Muscle of arm (tissue), 12 donors: ENCODE results near the gene TTC7B. TPM values are rescaled to one million over a fixed set of nuclear protein-coding genes. Genes with fewer than 3 reads are reported as not detected.

Experiments
- DNase-seq: peaks from one replicate; pipeline ENCODE4 v3.0.0-alpha.2; 2013
- polyA plus RNA-seq, 12 donors: library from polyadenylated mRNA; unstranded; fragments of 120-200 nt; gene quantifications; one replicate each; pipeline ENCODE4 v1.2.1, GENCODE V29; 2013; ENCODE audit not compliant: insufficient read length in 12 of 12

The TTC7B gene
- polyA plus RNA-seq, 12 donors: 34.0 to 48.5 (median 41.5) TPM; not detected in 1

DNA sequence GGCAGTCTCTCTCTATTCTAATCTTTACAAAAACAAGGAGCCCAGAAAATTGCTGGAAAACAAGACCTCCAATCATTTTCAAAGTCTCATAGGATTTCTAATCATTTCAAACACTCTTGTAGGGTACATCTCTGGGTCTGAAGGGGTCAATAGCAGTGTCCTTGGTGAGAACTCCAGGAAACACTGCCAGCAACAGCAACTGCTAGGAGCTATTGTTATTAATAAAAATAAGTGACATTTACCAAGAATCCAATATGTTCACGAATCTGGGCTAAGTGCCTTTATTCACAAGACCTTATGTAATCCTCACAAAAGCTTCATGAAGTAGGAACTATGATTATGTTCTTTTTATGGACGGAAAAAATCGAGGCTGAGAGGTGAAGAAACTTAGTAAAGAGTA is 72.8 kb downstream of the TTC7B start:
- peak; percentile 43 for DNase-seq

DNA sequence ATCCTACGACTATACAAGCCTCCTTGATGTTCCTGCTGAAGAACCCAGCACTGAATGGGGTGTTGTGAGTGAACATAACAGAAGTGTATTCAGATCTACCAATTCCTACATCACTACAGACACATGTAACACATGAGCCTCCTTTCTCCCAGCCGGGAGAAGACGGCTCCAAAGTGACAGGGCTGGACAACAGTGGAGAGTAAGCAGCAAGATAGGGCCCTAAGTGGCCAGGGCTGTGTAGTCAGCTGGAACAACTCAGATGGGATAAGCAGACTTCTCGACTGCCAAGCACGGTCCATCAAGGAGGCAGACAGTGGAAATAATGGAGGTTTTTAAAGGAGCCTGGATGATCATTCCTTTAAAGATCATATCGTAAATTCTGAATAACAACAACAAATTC is 73.5 kb downstream of the TTC7B start:
- no peak for DNase-seq

DNA sequence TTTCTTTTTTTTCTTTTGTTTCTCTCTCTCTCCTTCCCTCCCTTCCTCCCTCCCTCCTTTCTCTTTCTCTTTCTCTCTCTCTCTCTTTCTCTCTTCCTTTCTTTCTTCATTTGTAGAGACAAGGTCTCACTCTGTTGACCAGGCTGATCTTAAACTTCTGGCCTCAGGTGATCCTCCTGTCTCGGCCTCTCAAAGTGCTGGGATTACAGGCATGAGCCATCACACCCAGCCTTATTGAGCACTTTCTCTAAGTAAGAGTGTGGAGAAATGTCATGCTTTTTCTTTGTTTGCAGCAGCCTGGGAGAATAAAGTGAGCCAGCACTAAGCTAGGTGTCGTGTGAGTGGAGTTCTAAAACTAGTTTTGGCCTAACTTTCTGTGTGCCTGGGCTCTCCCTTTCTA is 74.0 kb downstream of the TTC7B start:
- DNase-seq: no peak

DNA sequence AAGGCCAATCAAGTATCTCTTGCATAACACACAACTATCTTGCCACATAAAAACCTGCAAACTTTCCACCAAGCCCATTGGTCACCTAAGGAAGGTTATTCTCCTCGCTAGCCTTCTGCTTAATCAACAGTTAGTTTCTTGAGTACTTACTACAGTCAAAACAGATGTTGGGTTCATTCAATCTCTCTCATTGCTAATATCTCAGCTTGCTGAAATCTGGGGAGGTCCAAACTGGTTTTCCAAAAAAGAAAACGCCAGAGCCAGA is 74.6 kb downstream of the TTC7B start:
- DNase-seq: no peak

DNA sequence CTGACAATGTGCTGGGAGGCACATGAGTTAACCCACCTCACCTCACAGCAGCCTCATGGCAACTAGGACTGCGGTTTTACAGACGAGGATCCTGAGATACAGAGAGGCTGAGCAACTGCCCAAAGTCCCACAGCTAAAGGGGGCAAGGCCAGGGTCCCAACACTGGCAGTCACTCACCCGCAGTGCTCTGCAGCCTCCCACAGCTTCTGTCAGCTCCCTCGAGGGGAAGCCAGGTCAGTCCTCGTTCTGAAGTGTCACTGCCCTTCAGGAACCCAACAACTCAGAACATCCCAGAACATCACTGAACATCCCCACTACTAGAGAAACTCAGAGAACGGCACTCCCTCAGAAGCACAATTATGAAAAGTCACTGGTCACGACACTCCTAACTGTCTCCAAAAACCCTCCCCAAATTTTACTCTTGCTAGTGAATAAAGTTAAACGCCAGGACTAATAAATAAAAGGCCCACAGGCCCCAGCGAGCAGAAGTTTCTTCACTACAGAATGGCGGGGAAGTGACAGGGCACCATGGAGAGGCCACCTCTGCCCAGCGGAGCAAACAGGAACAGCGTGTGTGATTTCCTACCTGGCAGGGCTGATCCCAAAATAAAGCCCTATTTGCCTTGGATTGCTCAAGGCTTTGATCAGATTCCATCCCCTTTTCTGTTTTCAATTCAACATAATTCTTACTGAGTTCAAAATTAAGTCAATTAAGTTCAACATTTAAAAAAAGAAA is 75.1 kb downstream of the TTC7B start:
- no peak for DNase-seq

DNA sequence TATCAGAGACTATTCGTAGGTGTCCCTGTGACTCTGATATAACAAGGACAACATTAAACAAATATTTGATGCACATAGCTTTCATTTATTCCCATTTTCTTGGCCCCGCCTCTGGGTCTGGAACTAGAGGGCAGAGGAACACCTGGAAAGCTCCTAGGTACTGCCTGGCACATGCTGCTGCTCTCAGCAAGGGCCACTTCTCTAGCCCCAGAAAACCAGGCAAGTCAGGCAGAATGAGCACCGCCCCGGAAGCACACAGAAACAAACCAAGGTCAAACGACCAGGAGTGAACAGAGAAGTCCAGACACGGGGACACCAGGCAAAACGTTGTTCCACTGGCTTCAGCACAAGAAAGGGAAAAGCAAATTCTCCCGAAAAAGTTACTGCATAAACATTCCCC is 76.1 kb downstream of the TTC7B start:
- no peak for DNase-seq

DNA sequence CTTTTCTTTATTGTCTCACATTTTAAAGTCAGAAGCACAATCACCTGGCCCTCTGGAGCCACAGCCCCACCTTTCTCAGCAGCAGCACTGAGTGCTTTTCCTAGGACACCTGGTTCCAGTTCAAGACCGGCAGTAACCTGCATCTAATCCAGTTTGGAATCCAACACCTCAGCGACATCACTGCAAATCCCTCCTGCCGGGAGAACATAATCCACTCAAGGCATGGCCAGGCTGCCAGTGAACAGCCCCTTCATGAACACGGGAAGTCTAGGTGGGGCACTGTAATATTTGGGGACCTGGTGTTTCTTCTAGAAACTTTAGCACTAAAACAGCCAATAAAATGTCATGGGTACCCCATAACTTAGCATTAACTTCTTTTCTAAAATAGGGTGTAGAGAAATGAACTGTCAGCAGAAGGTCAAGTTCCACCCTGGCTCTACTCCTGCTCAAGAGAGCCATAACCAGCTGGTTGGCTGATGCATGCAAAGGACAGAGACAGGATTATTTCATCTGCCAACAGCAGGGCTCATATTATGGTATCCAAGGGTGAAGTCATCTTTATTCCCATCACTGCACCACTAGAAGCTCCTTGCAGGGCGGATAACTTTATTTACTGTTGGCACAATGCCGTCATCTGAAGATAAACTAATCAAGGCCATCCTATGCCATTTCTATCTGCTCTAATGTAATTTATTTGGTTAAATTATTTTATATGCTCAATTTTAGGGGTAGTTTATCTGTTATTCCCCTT is 76.7 kb downstream of the TTC7B start:
- DNase-seq: no peak

DNA sequence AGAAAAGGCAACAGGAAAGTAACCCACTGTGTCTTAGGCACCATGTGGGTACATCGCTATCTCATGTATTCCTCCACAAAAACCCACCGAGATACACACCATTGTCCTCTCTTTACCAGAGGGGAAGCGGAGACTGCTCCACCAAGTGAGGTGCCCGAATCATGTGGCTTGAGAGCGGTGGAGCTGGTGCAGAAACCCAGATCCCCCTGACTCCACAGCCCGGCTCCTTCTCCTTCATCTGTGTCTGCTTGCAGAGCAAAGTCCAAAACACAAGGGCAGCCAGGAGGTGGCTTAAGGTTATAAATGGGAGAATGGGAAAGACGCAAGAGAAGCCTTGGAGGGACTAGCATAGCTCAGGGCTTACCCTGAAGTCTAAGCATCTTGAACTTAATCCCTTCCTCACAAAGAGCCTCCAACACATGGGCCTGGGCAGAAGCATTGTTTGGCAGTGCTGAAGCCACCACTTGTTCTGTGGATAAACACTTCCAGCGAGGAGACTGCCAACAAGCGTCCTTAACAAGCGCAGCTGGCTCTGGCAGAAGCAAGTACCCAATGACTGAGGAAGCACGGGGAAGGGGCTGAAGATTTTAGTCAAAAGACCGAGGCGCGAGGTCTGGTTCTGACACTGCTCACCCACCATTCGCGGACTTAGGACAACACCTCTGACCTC is 83.0 kb downstream of the TTC7B start:
- DNase-seq: no peak

DNA sequence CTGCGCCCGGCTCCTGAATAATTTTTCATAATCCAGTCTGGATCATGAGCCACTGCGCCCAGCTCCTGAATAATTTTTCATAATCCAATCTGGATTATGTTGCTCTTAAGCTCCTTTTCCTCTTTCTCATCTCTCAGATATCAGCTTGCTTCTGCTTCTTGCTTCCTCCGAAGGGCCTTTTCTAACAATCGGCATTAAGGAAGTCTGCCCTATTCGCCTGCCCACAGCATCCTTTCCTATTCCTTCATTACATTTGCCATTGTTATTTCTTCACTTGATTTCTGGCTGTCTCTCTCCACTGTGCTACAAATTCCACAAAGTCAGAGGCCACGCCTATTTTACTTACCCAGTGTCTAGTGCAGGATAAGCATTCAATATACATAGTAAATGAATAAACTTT is 83.5 kb downstream of the TTC7B start:
- DNase-seq: no peak

DNA sequence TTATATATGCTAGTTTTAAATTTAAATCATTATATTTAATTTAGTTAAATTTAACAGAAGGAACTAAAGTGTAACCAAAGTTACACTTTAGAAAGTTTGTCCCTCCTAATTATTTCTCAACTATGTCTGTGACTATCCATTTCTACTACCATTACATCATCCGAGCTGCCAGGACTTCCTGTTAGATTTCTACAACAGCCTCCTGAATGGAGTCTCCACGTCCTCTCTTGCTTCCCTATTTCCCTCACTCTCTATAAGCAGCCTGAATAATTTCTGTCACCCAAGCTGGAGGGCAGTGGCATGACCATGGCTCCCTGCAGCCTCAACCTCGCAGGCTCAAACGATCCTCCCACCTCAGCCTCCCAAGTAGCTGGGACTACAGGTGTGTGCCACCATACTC is 84.1 kb downstream of the TTC7B start:
- DNase-seq: no peak

DNA sequence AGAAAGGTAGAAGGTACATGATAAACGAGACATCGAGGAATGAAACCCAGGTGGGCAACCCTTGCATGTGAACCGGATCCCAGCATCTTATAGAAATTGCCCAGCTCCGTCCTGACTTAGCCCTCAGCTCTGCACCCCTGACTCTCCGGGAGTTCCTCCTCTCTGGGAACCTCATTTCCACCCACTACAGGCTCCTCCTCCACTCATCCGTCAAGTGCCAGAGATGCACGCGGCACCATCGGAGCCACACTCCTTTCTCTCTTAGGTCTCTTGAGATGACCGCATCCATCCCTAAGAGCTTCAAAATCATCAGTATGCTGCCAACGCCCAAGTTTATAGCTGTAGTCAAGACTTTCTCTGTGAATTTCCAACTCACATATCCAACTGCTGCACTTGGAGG is 84.7 kb downstream of the TTC7B start:
- DNase-seq: no peak

DNA sequence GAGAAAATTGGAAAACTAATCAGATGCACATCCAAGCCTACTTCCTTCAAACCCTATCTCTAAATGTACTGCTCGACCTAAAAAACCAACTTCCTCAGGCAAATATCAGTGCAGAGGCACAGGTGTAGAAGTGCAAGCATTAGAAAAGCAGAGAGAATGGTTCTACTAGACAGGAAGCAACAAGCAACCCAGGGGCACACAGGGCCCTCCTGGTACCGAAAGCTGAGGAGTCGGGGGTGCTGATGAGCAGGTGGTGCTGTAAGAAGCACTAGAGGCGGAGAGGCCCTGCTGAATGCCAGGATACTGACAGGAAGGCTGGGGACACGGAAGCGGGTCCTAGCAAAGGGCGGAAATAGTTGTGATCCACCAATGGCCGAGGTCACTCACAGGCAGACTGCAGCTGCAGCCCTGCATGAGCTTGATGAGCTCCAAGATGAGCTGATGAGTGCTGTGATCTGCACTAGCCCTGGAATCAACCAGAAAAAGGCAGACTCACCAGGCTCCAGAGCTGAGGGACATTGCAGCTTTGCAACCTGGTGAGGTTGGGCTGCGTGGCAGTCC is 85.9 kb downstream of the TTC7B start:
- DNase-seq: no peak

DNA sequence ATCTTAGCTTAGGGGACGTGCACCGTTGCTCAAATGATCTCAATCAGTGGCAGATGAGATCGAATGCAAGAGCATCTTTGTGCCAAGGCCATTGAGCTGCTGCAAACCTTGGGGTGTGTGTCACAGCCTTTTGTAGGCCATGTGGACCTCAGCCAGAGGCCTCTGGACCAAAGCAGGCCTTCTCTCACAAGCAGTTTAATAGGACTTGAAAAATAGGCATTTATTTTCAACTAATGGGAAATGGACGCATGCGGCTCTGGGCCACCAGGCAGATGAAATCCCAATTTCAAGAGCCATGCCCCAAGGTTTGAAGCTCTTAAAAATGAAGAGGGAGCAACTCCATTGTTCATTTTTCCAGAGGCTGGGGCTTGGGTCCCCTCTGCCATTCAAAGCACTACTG is 87.3 kb downstream of the TTC7B start:
- DNase-seq: no peak

DNA sequence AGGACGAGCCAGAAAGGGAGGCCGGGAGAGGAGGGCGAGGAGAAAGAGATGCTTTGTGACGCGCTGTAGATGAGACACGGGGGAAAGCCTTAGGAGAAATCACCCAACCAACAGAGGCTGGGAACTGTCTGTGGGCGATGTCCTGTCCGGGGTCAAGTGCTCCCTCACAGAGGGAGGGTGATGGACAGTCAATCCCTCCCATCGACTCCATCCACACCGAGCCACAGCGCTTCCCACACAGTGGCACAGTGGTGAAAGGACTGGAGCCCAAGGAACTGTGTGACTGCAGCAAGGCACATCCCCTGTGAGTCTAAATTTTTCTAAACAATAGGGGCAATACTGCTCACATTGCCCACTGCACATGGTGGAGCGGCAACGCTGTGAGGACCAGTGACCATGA is 89.1 kb downstream of the TTC7B start:
- no peak for DNase-seq

DNA sequence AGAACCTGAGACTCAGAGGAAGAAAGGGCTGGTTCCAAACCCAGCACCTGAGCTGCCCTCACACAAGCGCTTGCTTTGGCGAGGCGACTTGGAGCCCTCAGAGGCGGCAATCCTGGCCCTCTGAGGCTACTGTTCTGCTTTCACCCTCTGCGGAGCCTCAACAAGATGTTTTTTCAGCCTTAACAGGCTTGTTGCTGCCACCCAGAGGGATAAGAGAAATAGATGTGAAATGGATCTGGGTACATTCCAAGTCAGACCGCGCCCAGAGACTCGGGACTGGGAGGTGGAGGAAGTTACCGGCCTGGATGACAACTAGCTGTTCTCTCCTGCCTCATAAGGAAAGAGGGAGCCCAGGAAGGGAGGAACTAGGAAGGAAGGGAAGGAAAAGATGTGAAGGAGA is 89.6 kb downstream of the TTC7B start:
- peak; percentile 39 for DNase-seq

DNA sequence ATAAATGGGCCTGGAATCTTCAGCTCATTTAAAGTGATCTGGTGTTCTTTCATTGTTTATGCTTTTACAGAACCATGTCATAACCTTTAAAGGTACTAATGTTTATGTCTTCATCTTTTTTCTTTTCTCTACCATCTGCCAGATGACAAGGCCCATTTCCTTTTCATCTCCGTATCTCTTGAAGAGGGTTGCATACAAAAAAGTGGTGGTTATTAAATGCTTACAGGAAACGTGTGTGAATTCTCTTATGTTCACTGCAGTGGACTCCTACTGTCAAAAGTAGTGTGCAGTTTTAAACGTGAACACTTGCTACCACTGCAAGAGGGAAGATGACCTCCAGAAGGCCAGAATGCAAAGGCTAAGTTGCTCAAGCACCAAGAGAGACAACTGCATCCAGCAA is 91.4 kb downstream of the TTC7B start:
- DNase-seq: no peak

DNA sequence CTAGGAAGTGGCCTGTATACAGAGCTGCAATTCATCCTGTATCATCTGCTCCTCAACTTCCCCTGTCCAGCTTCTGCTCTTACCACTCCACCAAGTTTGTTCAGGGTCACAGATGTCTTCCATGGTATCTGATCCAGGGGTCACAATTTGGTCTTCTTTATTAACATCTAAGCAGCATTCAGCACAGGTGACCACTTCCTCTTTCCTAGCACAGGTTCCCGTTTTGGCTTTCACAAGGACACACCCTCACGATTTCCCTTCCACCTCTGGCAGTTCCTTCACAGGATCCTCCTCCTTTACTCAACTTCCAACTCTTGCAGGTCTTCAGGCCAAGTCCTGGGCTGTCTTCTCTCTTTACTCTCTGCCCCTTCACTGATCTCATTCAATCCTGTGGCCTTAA is 93.6 kb downstream of the TTC7B start:
- no peak for DNase-seq

DNA sequence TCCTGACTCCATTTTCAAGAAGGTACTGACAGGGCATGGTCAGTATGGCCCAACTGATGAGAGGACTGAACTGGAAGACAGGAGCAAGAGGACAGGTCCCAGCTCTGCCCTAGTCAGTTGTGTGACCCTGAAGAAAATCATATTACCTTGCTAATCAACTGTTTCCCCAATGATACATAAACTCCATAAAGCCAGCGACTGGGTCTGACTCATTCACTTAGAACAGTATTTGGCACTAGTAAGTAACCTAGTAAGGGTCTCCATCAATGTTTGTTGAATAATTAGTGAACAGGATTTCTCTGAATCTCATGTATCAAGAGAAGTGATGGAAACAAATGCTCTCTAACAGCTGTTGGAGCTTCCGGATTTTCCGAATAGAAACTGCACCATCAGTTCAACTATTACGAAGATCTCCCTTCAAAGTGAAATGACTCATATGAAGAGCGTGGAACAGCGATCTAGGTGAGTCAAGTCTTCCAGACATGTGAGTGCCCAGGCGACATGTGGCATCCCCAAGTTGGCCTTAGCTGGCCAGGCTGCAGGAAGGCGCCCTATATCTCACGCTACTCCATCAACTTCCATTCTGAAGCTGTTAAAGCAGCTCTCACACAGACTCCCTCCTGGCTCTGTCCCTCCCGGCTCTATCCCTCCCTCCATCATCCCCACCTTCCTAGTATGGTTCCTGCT is 94.5 kb downstream of the TTC7B start:
- no peak for DNase-seq

DNA sequence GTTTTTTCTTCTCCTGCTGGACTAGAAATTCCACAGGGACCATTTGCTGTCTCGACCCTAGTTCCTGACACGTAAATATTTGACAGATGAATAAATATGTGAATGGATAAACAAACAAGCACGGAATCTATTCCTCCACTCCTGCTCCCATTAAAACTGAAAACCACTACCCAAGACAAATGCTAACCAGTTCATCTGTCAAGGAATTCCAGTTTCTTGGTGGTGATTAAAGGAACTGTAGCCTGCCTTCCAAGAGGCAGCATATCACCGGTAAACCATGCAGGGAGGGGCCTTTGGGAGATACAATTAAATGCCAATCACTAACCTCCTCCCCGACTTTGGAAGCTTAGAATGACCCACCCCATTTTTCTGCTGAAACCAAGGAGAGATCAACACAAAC is 95.4 kb downstream of the TTC7B start:
- no peak for DNase-seq

DNA sequence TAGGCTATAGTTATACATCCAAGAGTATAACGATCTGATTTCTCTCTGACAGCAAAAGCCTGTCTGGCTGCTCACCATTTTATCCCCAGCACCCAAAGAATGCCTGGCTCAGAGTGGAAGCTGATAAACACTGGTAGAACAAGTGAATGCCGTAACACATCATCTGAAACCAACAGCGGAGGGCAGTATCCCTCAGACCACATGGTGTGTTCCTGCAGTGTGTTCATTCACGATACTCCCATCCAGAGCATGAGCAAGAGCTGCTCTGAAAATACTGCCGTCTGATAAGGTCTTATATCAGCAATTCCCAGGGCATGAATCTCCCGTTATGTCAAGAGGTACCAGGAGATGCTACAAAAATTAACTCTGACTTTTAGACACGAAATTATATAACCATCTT is 95.9 kb downstream of the TTC7B start:
- DNase-seq: no peak

DNA sequence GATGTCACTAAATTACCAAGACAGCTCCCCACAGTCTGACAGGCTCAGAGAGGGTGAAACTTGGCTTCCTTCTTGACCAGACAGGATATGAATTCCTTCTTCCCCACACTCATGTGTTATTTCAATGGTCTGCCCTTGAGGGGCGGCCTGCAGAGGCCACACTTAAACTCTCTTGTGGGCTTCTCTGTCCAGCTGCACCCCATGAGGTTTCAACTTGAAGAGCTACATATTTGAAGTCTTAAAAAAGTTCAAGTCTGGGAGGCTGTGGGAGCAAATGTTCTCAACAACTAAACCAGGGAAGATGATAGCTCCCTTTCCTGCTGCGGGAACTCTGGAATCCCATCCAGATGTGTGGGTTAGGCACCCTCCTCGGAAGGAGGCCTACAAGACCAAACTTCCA is 98.3 kb downstream of the TTC7B start:
- no peak for DNase-seq

DNA sequence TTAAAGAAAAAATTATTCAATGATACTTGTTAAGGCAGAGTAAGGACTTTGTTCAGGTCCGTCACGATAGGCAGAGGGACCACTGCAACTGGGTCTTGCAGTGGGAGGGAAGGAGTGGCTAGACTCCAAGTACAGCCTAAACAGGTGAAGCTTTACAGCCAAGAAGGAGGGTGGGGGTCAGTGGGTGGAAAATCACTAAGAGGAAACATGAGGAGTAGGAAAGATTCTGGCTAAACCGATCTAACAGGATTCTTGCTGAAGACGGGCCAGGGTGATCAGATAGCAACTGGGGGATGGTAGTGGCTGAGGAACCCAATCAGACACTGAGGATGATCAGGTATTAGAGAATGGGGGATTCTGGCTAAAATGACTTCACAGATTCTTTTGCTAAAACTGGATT is 100.2 kb downstream of the TTC7B start:
- no peak for DNase-seq

DNA sequence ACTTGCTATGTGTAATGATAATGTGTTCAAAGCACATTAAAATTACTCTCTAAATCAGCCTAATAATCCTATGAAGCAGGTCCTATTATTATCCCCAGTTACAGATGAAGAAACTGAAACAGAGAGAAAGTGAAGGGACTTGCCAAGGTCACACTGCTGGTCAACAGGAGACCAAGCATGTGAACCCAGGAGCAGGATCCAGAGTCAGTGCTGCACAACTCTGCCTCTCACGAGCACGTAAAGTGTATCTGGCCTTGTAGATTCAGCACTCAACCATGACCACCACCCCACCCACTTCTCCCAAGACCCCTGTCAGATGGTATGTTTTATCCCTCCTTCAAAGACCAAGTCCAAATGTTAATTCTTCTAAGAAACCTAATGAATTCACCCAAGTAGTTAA is 100.7 kb downstream of the TTC7B start:
- DNase-seq: no peak
